Karpas-422 (cell line): ENCODE data around the gene DRD2. TPM values are rescaled to one million over a fixed set of nuclear protein-coding genes. Genes with fewer than 3 reads are reported as not detected.

Experiments
- DNase-seq: peaks from one replicate; pipeline ENCODE4 v3.0.0-alpha.2; 2015
- H2AFZ ChIP-seq: fragments of 200-600 bp; sonication (generic); 2 replicates; pipeline ENCODE4 v1.6.1; 2014; ENCODE audit warnings: antibody characterized with exemption, low read length, mixed read lengths
- H3K27ac ChIP-seq: fragments of 200-600 bp; sonication (generic); 2 replicates; pipeline ENCODE4 v1.5.1; 2014; ENCODE audit warnings: mild to moderate bottlenecking, low read length, moderate library complexity
- H3K27me3 ChIP-seq: fragments of 200-600 bp; sonication (generic); 2 replicates; pipeline ENCODE4 v1.6.1; 2014; ENCODE audit warnings: low read length, mixed read lengths
- H3K36me3 ChIP-seq: fragments of 200-600 bp; sonication (generic); 2 replicates; pipeline ENCODE4 v1.6.1; 2014; ENCODE audit warnings: low read length, mixed read lengths; ENCODE audit not compliant: insufficient read depth
- H3K4me1 ChIP-seq: fragments of 200-600 bp; sonication (generic); 2 replicates; pipeline ENCODE4 v1.6.1; 2014; ENCODE audit warnings: mild to moderate bottlenecking, low read length, mixed read lengths
- H3K4me2 ChIP-seq: fragments of 200-600 bp; sonication (generic); 2 replicates; pipeline ENCODE4 v1.6.1; 2014; ENCODE audit warnings: low read length, low read depth, mild to moderate bottlenecking; ENCODE audit not compliant: poor library complexity, severe bottlenecking
- H3K4me3 ChIP-seq: fragments of 200-600 bp; sonication (generic); 2 replicates; pipeline ENCODE4 v1.5.1; 2014; ENCODE audit warnings: mild to moderate bottlenecking, antibody characterized with exemption, low read length, mixed read lengths
- H3K79me2 ChIP-seq: fragments of 200-600 bp; sonication (generic); 2 replicates; pipeline ENCODE4 v1.6.1; 2014; ENCODE audit warnings: mild to moderate bottlenecking, low read length, mixed read lengths
- H3K9ac ChIP-seq: fragments of 200-600 bp; sonication (generic); 2 replicates; pipeline ENCODE4 v1.6.0; 2014; ENCODE audit warnings: low read length
- H3K9me2 ChIP-seq: fragments of 200-600 bp; sonication (generic), shearing (Covaris generic); replicated peaks from 2 replicates; pipeline ENCODE4 v1.6.0; 2014; ENCODE audit warnings: mild to moderate bottlenecking, low read length, moderate library complexity; ENCODE audit not compliant: insufficient read depth
- H3K9me3 ChIP-seq: fragments of 300-700, 200-600 bp; sonication (generic); 2 replicates; pipeline ENCODE4 v1.6.1; 2014; ENCODE audit warnings: low read length, mixed read lengths
- H4K20me1 ChIP-seq: fragments of 200-600 bp; sonication (generic); 2 replicates; pipeline ENCODE4 v1.6.1; 2014; ENCODE audit warnings: mild to moderate bottlenecking, antibody characterized with exemption, low read length, low read depth; ENCODE audit not compliant: insufficient read depth
- total RNA-seq: library from RNA; depleted of rRNA; stranded (reverse); fragments of >200 nt; shearing (Covaris generic); gene quantifications from 2 replicates; pipeline ENCODE4 v1.2.3, GENCODE V29; 2014; ENCODE audit warnings: low replicate concordance

Gene DRD2
- total RNA-seq, 1 experiment from 2014 or later: not detected

- Histone ChIP-seq H3K27me3 (no peaks in the 10 kb centered on the region), H3K9me3 (no peaks in the 10 kb centered on the region), H4K20me1 (no peaks in the 10 kb centered on the region), H3K4me1 (peaks cover 13% of the 10 kb centered on the region), H3K9me2 (no peaks in the 10 kb centered on the region), H2AFZ (0 out of 2 replicates have a peak overlapping the region, but pooled peaks have one; percentile 60), H3K9ac (no peak overlapping the region), H3K36me3 (no peaks in the 10 kb centered on the region), H3K4me3 (no peak overlapping the region), H3K4me2 (peak overlapping the region; percentile 29), H3K79me2 (no peaks in the 10 kb centered on the region), H3K27ac (0 out of 2 replicates have a peak overlapping the region, but pooled peaks have one; percentile 35)
- peak; percentile 84 for DNase-seq
These were observed 99.0 kb downstream of the DRD2 start for GRCh38 chr11:113376156-113376555.

- peaks cover 13% of the 10 kb centered on the region for H3K4me1 ChIP-seq
- H4K20me1 ChIP-seq: no peaks in the 10 kb centered on the region
- no peaks in the 10 kb centered on the region for H3K9me3 ChIP-seq
- no peak overlapping the region for H3K9ac ChIP-seq
- H3K79me2 ChIP-seq: no peaks in the 10 kb centered on the region
- H3K4me3 ChIP-seq: no peak overlapping the region
- no peaks in the 10 kb centered on the region for H3K36me3 ChIP-seq
- 0 out of 2 replicates have a peak overlapping the region, but pooled peaks have one; percentile 62 for H2AFZ ChIP-seq
- no peaks in the 10 kb centered on the region for H3K9me2 ChIP-seq
- H3K27ac ChIP-seq: peak overlapping the region; percentile 35; the same call in 1 of the 2 replicates
- H3K4me2 ChIP-seq: no peak overlapping the region
- peak; percentile 58 for DNase-seq
- no peaks in the 10 kb centered on the region for H3K27me3 ChIP-seq
These were observed 99.8 kb downstream of the DRD2 start for GRCh38 chr11:113375402-113375801.

GRCh38 chr11:113373981-113374560 lies 101.1 kb downstream of the DRD2 start:
- Histone ChIP-seq H3K9me3 (no peaks in the 10 kb centered on the region), H3K79me2 (no peaks in the 10 kb centered on the region), H3K4me1 (peaks cover 13% of the 10 kb centered on the region), H2AFZ (no peak overlapping the region), H3K4me3 (no peak overlapping the region), H3K9me2 (no peaks in the 10 kb centered on the region), H3K36me3 (no peaks in the 10 kb centered on the region), H3K27me3 (no peaks in the 10 kb centered on the region), H3K9ac (no peak overlapping the region), H4K20me1 (no peaks in the 10 kb centered on the region), H3K4me2 (no peak overlapping the region), H3K27ac (no peak overlapping the region)
- no peak for DNase-seq

GRCh38 chr11:113373306-113373705 lies 101.9 kb downstream of the DRD2 start:
- H3K27me3 ChIP-seq: no peaks in the 10 kb centered on the region
- no peak overlapping the region for H2AFZ ChIP-seq
- no peaks in the 10 kb centered on the region for H3K79me2 ChIP-seq
- H3K36me3 ChIP-seq: no peaks in the 10 kb centered on the region
- H3K4me2 ChIP-seq: no peak overlapping the region
- H3K9ac ChIP-seq: no peak overlapping the region
- H3K4me1 ChIP-seq: peaks cover 13% of the 10 kb centered on the region
- H3K27ac ChIP-seq: no peak overlapping the region
- H3K9me2 ChIP-seq: no peaks in the 10 kb centered on the region
- no peaks in the 10 kb centered on the region for H4K20me1 ChIP-seq
- no peak for DNase-seq
- no peaks in the 10 kb centered on the region for H3K9me3 ChIP-seq
- no peak overlapping the region for H3K4me3 ChIP-seq

- Histone ChIP-seq H3K4me1 (peaks cover 13% of the 10 kb centered on the region), H3K4me2 (no peak overlapping the region), H4K20me1 (no peaks in the 10 kb centered on the region), H3K4me3 (no peak overlapping the region), H3K27me3 (no peaks in the 10 kb centered on the region), H3K9me3 (no peaks in the 10 kb centered on the region), H3K79me2 (no peaks in the 10 kb centered on the region), H3K36me3 (no peaks in the 10 kb centered on the region), H3K9ac (no peak overlapping the region), H3K27ac (no peak overlapping the region), H2AFZ (no peak overlapping the region), H3K9me2 (no peaks in the 10 kb centered on the region)
- DNase-seq: peak; percentile 45
These were observed 102.9 kb downstream of the DRD2 start for GRCh38 chr11:113372309-113372708.

GRCh38 chr11:113370634-113371033 lies 104.6 kb downstream of the DRD2 start:
- no peaks in the 10 kb centered on the region for H3K9me3 ChIP-seq

GRCh38 chr11:113369411-113369810 lies 105.8 kb downstream of the DRD2 start:
- H3K4me3 ChIP-seq: no peak overlapping the region
- no peaks in the 10 kb centered on the region for H3K9me3 ChIP-seq
- no peak overlapping the region for H3K4me2 ChIP-seq
- H3K9me2 ChIP-seq: no peaks in the 10 kb centered on the region
- H3K79me2 ChIP-seq: no peaks in the 10 kb centered on the region
- H3K36me3 ChIP-seq: no peaks in the 10 kb centered on the region
- no peak overlapping the region for H3K9ac ChIP-seq
- H3K27ac ChIP-seq: no peak overlapping the region
- H3K27me3 ChIP-seq: no peaks in the 10 kb centered on the region
- H2AFZ ChIP-seq: no peak overlapping the region
- DNase-seq: no peak
- no peaks in the 10 kb centered on the region for H4K20me1 ChIP-seq
- H3K4me1 ChIP-seq: peaks cover 4% of the 10 kb centered on the region; the same call in 1 of the 2 replicates

More at GRCh38 chr11:113370634-113371033, 104.6 kb downstream of the DRD2 start:
- Histone ChIP-seq H3K4me2 (no peak overlapping the region), H2AFZ (no peak overlapping the region), H3K4me3 (no peak overlapping the region), H3K27ac (no peak overlapping the region), H3K4me1 (peaks cover 6% of the 10 kb centered on the region), H3K79me2 (no peaks in the 10 kb centered on the region), H4K20me1 (no peaks in the 10 kb centered on the region), H3K9ac (no peak overlapping the region), H3K27me3 (no peaks in the 10 kb centered on the region), H3K36me3 (no peaks in the 10 kb centered on the region), H3K9me2 (no peaks in the 10 kb centered on the region)
- DNase-seq: no peak

GRCh38 chr11:113365895-113366294 lies 109.3 kb downstream of the DRD2 start:
- Histone ChIP-seq H3K9me2 (no peaks in the 10 kb centered on the region), H4K20me1 (no peaks in the 10 kb centered on the region), H3K9ac (no peak overlapping the region), H3K4me3 (no peak overlapping the region), H3K9me3 (no peaks in the 10 kb centered on the region), H3K4me2 (no peak overlapping the region), H3K27me3 (no peaks in the 10 kb centered on the region), H3K4me1 (peaks cover 4% of the 10 kb centered on the region; the same call in 1 of the 2 replicates), H2AFZ (no peak overlapping the region), H3K27ac (no peak overlapping the region), H3K79me2 (no peaks in the 10 kb centered on the region), H3K36me3 (no peaks in the 10 kb centered on the region)
- DNase-seq: no peak
